Stimulated activated CD4-positive, alpha-beta T cell treated with anti-CD3 and anti-CD28 coated beads, Interleukin-4, amount 100 ng/mL, for 24 hours (primary cell): ENCODE data around the gene C4orf50.

Source experiments
- DNase-seq: peaks from one replicate; pipeline ENCODE4 v3.0.0-alpha.2; 2020

The C4orf50 gene

GRCh38 chr4:6018331-6018730 is at the start of gene C4orf50:
Gene C4orf50 (minus strand): TSS chr4:6018431.
- DNase-seq: no peak

DNA sequence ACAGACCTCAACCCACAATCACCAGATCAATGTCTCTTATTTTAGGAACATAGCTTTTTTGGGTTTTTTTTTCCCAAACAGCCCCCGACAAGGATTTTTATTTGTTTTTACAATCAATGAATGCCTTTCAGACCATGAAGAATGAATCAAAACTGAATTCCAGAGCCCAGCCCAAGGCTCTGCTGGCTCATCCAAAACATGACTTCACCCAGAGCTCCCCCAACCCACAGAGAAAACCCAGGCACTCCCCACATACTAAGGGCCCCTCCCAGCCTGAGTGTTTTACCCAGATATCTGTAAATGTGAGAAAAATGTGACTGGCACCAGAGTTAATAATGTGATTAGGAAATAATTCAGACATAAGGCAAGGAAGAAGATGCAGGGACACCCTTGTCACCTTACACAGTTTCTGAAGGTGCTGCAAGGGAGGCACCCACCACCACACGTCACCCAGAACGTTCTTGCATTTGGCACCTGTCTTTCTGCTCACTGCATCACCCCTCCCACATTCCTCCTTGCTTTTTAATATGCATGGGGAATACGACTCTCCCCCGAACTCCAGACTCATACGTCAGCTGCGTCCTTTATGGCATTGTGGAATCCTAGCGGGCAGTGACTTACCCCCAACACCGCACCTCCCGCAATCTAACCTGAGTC is 47.8 kb upstream of the C4orf50 start:
- DNase-seq: no peak

DNA sequence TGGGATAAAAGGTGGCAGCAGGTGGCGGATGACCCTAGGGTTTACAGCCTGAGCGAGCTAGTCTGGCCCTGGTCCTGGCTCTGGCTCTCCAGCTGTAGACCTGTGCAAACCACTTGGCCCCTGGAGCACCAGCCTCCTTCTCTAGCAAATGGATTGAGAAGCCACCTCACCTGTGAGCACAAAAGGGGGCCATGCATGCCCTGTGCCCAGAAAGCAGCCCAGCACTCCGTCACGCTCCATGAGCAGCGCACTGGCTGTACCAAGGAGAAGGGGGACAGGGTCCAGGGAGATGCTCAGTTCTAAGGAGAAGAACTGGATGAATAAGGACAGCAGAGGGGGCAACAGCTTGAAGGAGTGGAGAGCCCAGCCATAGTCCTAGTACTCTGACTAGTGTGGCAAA is 46.9 kb upstream of the C4orf50 start:
- no peak for DNase-seq

DNA sequence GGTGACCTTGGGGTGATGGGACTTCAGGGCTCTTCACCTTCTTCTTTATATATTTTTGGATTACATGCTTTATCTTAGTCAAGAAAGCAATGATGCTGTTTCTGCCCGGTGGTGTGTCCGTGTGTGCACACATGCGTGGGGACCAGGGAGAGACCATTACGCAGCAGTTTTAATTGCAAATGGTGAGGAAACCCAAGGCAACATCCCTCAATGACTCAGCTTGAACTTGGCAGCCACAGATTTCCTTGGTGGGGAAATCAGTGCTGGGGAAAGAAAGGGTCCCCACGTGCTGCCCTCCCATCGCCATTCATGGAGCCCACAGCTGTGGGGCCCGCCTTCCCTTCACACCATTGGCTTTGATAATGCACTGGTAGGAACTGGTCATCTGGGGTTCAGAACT is 46.2 kb upstream of the C4orf50 start:
- no peak for DNase-seq

GRCh38 chr4:6063684-6064083 is 45.5 kb upstream of the C4orf50 start:
- no peak for DNase-seq

DNA sequence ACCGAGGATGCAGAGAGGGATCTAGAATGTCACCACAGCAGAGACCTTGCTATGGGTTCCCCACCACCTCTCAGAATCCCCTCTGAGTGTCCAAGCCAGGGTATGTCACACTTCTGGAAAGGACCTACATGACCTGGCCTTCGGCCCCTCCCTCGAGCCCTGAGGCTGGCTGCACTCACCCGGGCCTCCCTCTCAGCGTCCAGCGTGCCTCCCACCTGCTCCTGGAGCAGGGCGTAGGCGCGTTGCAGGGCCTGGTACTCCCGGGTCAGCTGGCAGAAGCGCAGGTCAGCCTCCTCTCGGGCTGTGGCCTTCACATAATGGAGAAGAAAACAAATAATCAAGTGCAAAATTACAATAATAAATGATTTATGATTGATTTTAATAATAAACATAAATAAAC is 43.9 kb upstream of the C4orf50 start:
- no peak for DNase-seq

DNA sequence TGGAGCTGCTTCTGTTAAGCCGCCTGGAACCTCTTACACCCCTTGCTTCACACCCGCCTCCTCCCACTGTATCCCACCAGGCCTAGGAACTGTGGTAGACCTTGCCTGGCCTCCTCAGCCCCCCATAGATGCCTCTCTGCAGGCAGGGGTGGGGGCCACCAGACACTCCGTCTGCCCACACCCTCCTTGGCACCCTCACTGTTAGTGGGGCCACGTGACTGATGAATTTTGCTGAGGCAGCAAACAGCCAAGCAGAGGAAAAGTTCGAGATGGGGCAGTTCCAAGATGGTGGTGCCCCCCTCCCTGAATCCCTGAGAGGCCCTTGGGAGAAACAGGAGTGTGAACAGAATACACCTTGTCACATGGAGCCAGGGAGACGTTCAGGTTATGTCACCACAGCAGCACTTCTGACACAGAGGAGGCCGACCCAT is 41.2 kb upstream of the C4orf50 start:
- no peak for DNase-seq

DNA sequence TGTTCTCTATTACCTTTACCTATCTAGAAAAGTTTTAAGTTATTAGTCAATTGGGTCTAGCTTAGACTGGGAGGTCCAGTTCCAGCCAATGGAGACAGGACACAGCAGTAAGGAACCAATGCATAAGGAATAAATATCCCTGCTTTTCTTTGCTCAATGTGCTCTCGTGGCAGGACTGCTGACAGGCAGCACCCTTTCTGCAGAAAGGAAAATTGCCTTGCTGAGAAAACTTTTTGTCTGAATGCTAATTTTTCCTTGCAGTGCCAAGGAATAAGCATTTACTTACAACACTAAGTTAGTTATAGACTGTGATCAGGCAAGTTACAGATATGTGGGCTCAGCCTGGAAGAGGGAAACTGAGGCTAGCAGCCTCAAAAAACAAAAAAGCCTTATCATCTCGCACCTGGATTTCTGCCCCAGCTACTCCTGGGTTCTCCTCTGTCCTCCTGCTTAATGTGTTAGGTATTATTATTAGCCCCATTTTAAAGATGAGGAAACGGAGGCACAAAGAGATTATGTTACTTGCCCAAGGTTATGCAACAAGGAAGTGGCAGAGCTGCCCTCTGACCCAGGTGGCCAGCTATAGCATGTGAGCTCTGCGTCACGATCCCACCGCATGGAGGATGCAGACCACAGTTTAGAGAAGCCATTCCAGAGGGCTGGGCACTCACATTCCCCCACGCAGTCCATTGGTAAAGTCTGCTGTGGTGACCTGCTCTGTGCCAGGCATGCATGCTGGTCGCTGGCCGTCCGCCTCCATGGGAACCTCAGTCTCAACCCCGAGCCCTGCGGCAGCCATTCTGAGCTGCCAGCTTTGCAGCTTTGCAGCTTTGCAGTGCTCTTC is 40.5 kb upstream of the C4orf50 start:
- no peak for DNase-seq

- DNase-seq: no peak
Observed at GRCh38 chr4:6056976-6057766, 38.9 kb upstream of the C4orf50 start.

- DNase-seq: no peak
Observed at GRCh38 chr4:6055436-6055835, 37.2 kb upstream of the C4orf50 start.

- no peak for DNase-seq
Observed at GRCh38 chr4:6055030-6055429, 36.8 kb upstream of the C4orf50 start.

DNA sequence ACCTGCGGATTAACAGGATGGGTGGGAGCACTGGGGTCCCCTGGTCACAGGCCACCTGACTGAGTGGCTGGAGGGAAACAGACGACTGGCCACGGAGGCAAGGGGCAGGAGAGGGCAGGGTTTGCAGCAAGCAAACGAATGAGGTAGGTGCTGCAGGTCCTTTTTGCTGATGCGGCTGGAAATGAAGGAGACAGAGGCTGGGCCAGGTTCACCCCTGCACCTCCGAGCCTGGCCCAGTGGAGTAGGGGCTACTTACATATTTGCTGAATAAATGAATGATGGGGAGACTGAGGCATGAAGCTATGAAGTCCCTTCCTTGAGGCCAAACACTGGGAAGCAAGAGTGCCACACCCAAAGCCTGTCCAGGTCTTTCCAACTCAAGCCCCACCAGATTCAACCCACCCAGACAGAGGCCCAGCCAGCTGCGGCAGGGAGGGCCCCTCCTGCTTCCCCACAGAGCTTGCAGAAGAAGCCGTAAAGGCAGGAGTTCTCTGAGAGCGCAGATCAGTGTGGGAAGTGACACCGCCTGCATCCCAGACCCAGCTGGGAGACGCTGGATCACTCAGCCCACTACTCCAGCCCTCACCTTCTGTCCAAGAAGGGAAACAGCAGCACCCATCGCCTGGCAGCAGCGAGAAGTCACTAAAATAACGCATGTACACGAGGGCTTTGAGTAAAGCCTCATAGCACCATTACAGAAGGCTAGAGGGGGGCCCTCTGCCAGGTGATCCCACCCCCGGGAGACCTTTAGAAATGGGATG is 36.1 kb upstream of the C4orf50 start:
- no peak for DNase-seq

GRCh38 chr4:6052679-6053078 is 34.4 kb upstream of the C4orf50 start:
- DNase-seq: no peak

DNA sequence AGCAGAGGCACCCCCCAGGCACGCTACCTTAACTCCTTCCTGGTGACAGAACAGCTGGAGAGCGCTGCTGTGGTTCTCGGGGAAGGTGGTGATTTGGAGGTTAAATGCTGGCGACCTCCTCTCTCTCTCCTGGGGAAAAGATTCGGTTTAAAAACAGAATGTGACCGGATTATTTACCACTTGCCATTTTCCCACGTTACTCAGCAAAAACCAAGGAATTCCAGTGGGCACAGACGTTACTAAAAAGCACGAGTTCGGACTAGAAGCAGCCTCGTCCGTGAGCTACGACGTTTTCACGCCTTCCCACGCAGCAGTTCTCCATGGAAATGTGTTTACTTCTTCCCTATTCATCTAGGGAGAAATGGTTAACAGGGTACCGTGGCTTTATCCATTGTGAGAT is 32.3 kb upstream of the C4orf50 start:
- no peak for DNase-seq

DNA sequence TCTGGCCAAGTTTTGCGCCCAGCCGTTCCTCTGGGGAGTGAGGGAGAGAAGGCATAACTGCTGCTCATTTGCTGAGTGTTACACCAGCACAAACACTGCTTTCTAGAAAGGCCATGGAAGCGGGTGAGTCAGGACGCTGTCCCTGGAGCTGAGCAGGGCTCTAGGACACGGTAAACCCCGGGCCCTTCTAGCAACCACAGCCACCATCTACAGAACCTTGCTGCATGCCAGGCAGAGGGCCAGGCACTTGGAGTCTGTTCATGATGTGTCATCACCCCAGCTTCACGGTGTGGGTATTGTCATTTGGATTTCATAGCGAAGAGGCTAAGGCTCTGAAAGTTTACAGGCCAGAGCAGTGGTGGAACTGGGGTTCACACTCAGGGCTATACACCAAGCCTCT is 31.8 kb upstream of the C4orf50 start:
- DNase-seq: no peak

DNA sequence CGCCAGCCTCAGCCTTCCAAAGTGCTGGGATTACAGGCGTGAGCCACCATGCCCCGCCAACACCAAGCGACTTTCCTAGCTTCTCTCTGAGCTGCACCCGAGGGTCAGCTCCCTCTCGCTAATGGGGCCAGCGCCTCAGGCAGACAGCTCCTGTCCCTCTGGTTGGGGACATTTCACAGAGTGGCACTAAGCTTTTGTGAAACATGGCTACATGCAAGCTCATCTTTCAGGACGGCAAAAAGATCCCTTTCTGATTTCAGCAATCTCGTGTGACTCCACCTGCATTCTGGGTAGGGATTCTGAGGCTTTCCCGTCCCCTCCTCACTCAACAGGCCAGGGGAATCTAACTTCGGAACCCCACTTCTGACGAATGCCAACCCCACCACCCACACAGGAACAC is 31.0 kb upstream of the C4orf50 start:
- no peak for DNase-seq

- DNase-seq: no peak
Observed at GRCh38 chr4:6048537-6048936, 30.3 kb upstream of the C4orf50 start.

GRCh38 chr4:6047130-6047673 is 29.0 kb upstream of the C4orf50 start:
- DNase-seq: no peak

- no peak for DNase-seq
Observed at GRCh38 chr4:6046526-6047129, 28.4 kb upstream of the C4orf50 start.

- DNase-seq: no peak
Observed at GRCh38 chr4:6044805-6045204, 26.6 kb upstream of the C4orf50 start.

- DNase-seq: no peak
Observed at GRCh38 chr4:6044276-6044675, 26.0 kb upstream of the C4orf50 start.

- DNase-seq: no peak
Observed at GRCh38 chr4:6043843-6044242, 25.6 kb upstream of the C4orf50 start.
